HK-2 (cell line): Measurements from ENCODE around the gene COLEC12.

ENCODE experiments used
- DNase-seq: peaks from one replicate; pipeline ENCODE4 v3.0.0-alpha.2; 2018; ENCODE audit not compliant: unreplicated experiment

The COLEC12 gene

DNA sequence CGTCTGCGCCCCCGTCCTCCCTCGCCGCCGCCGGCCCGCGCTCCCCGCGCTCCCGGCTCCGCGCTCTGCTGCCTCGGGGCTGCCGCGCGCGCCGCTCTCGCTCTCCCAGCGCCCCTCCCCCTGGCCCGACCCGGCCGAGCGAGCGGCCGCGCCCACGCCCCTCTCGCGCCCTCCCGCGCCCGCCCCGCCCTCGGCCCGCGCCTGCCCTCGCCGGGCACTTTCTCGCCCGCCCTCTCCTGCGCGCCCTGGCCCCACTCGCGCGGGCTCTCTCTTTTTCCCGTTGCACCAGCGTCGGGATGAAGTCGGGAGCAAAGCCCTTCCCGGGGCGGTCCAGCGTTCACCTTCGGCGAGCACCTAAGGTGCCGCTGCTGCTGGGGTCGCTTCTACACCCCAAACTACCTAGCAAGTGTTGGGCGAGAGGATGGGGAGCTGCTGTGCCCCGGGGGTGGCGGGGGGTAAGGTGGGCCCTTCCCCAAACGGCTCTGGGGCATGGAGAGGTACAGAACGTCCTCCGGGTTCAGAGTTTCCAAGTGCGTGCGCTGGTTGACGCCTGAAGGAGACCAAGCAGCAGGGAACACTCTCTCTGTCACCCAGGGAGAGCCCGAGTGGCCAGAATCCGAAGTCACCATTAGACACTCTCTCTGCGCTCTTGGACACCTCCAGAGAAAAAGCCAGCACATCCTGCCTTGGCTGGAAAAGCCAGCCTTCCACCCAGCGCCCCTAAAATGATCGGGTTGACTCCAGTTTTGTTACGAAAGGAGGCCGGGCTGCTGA lies at the start of gene COLEC12:
Gene COLEC12 (minus strand): TSS at position 70 of the 774 bp plus-strand sequence. CDS start 187 bp downstream, outside the sequence.
- DNase-seq = no peak

DNA sequence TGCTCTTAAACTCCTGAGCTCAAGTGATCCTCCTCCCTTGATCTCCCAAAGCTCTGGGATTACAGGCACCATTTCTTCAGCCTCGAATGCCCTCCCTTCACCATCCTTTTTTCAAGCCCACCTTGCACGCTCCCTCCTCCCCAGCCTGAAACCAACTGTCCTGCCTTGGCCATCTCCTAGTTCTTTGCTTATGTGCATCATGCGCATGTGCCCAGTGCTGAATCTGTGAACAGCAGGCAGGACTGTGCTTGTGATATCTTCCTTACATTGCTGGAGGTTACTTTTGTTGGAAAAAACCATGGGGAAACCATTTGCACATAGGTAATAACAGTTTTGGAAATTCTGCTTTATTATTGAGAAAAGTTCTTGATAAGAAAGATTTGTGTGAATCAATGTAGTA lies 49.5 kb upstream of the COLEC12 start:
- no peak for DNase-seq

DNA sequence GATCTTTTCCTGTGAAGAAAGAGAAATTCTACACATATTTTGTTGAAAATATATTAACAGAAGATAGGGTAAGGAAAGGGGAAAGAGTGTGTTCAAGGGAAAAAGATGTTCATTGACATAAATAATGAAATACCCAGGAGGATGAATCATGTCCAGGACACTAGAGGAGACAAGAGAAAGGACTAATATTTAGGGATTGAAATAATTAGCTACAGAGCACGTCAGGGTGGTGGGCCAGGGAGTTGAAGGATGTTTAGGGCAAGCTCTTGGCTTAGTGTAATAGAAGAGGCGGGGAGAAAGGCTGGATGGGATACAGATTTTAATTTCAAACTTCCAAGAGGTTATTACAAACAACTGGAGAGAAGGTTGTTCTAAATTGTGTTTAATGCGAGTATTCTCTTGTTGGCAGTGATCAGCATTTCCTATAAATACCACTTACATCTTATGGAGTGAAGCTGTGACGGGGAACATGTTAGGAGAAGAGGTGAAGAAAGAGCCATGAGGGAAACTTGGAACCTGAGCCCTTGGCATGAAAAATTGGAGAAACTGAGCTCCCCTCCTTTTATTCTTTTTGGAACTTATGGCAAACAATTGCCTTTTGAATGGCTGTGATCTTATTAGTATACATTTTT lies 43.1 kb upstream of the COLEC12 start:
- DNase-seq = no peak

DNA sequence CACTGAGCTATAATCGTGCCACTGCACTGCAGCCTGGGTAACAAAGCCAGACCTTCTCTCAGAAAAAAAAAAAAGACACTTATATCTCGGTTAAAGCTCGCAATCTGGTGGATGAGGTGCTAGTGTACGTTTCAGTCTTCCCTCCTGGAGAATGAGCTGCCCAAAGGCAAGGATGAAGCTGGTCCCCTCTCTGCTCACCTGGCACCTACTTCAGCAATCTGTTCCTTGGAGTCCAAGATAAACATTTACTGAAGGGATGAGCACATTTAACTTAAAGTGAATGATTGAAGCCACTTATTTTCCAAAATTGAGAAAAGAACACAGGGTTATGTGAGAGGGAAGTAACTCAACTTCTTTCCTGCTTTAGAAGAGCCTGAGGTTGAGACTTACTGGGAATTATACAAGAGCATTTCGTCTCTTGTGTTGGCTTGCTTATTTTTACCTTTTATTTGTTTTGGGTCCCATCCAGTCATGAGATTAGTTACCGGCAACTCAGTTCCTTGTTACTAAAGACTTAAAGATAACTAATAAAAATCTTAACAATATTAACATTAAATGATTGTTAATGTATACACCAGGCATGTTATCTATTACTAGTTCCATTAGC lies 33.6 kb upstream of the COLEC12 start:
- no peak for DNase-seq

DNA sequence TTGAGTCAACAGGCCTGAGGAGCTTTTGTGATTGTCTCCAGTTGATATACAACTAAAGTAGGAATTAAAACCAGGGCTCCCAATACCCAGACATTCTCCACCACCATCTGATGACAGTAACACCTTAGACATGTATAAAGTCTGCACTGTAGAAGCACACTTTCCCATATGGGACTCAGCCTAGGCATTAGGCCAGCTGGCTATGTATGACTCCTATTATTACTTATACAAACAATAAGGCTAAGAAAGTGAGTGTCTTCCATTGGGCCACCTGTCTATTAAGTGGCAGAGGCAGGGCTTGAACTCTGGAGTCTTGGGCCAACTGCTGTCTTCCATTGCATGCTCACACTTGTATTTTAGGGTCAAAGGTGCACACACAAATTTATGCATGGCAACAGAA lies 32.1 kb upstream of the COLEC12 start:
- no peak for DNase-seq

DNA sequence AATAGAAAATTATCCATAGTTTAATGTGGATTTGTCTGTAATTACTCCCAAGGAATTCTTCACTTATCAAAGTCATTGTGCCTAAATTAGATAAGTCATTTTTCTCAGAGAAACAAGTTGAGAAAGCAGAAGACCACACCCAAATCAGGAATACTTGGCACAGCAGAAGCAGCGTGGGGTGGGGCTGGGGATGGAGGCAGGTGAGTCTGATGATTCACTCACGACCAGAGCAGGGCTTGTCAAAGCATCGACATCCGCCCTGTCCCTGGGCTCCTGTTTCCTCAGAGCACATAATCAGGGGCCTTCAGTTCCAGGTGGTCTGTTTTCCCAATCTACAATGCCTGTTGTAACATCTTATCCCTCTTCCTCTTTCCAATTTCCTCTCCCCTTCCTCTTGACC lies 31.5 kb upstream of the COLEC12 start:
- DNase-seq = no peak

DNA sequence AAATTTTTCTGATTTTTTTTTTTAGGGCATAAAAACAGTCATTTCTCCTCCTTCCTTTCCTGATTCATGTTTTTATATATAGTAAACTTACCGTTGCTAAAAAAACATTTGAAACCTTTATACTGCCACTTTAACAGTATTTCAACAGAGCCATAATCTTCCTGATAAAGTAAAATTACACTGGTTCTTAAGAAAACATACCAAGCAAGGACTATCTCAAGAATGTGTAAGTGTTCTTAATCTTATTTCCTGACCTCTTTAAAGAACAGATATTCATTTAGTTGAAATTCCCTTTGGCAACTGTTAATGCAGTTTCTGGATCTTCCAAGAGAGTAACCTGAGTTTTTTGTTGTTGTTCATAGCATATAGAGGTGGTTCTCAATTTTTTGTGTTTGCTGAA lies 26.6 kb upstream of the COLEC12 start:
- DNase-seq = no peak

DNA sequence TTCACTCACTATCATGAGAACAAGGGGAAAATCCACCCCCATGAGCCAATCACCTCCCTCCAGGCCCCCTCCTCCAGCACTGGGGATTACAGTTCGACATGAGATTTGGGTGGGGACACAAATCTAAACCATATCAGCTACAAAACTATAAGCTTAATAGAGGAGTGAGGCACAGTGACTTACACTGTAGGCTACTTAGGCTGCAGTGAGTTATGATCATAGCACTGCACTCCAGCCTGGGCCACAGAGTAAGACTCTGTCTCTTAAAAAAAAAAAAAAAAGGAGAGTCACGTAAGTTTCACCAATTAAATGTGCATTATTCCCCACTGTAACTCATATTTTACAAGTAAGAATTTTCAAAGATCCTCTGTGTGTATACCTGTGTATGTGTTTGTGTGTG lies 26.2 kb upstream of the COLEC12 start:
- DNase-seq = no peak

DNA sequence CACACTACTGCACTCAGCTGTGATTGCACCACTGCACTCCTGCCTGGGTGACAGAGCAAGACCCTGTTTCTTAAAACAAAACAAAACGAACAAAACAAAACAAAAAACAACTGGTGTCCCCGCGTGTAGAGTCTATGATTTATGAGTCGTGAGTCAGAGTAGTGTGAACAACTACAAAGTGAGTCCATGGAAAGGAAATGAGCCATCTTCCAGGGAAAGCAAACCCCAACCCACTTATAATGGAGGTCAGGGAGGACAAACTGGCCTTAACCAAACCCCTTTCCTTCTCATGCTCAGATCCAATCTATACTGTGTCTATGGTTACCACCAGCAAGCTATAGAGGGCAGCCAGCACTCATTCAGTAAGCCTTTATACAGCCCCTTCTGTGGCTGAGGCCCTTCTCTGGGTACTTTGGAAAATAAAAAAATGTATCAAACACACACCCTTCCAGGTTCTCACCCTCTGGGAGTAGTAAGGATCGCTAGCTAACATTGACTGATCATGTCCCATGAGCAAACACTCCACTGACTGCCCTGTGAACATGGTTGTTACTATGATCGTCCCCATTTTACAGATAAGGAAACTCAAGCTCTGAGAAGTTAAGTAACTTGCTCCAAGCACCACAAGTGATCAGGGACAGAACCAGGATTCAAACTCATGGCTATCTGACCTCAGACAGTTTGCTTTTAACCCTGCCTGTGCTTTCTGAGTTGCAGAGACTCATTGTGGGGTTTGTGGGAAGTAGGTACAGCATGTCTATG lies 24.7 kb upstream of the COLEC12 start:
- DNase-seq = no peak

DNA sequence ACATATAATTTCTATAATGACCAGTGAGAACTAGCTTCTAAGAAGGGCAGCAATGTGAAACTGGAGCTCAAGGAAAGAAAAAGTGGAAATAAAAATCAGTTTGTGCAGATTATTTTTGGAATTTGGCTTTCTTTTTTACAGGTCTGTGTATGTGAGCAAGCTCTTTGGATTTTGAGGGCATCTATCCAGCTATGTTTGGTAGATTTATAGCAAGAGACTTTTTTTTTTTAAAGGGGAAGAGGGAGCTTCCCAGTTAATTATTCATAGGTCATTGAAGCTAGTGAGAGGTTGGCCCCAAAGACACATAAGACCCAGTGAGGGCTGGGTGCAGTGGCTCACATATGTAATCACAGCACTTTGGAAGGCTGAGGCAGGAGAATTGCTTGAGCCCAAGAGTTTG lies 24.0 kb upstream of the COLEC12 start:
- DNase-seq = no peak

DNA sequence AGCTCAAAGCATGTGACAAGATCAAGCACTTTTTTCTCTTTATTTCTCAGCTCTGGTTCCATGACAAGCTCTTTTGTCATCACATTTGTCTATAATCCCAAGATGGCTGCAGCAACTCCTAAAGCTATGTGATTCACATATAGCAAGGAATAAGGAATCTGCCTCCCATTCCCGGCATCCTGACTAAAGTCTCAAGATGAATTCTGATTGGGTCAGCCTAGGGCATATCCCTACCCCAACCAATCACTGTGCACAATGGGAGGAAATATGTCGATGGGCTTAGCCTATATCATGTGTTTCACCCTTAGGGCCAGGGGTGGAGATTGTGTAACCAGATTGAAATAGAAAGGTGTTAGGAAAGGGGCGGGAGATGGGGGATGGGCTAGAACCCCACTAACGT lies 23.1 kb upstream of the COLEC12 start:
- DNase-seq = no peak

DNA sequence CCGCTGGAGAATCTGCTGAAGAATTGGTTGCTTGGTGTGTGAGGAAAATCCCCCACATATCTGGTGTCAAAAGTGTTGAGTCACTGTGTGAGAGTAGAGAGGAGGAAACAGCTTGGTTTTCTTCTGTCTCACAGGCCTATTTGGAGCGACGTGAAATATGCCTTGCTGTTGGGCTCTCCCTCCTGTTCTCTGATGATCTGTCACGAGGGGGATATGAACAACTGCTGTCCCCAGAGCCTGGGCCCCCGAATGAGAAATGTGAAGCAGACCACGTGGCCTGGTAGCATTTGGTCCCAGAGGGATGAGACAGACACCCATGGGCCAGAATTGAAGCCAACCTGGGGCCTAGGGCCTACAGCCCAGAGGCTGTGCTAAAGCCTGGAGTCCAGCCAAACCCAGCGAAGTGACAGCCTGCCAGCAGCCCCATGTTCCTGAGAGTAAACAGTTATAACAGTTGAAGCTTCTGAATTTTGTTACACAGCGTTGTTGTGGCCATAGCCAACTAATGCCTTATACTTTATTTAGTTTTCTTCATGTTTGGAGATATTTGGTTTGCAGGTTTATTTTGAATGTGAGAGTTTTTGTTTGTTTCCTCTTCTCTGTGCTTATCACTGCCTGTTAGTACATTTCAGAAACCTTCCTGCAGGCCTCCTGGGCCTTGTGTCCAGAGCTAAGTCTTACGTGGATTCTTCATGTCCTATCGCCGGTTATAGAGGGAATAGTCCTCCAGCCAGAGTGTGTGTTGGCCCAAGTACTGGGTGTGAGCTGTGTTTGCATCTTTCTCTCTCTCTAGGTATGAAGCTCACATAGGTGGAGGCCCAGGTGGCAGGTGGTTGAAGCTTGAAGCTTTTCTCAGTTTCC lies 18.7 kb upstream of the COLEC12 start:
- no peak for DNase-seq

DNA sequence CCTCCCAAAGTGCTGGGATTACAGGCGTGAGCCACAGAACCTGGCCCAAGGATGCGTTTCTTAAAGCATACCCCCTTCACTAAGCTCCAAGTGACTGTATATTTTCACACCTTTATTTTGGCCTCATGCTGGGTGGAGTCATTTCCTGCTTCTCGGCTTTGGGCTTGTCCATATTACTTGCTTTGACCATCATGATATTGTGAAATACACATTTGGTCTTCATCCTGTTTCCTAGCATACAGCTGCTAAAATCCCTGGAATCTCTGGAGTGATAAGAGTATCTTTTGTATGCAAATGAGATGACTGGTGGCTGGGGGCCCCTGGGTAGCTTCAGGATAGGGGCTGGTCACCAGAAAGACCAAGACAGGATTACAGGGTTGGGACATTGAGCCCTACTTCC lies 17.6 kb upstream of the COLEC12 start:
- no peak for DNase-seq

DNA sequence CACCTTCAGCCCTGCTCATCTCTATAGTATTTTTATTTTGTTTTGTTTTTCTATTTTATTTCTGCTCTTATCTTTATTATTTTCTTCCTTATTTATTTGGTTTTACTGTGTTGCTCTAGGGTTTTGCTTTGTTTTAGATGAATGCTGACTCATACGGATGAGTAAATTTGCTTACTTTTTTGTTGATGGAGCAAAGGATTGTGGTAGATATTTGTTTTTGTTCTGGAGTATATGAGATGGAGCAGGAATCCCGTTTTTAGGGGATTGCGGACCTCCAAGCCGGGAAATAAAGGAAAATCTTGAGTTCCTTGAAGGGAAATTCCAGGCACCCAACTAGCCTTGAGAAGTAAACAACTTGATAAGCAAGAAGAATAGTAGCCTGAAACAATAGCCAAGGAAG lies 15.3 kb upstream of the COLEC12 start:
- no peak for DNase-seq

DNA sequence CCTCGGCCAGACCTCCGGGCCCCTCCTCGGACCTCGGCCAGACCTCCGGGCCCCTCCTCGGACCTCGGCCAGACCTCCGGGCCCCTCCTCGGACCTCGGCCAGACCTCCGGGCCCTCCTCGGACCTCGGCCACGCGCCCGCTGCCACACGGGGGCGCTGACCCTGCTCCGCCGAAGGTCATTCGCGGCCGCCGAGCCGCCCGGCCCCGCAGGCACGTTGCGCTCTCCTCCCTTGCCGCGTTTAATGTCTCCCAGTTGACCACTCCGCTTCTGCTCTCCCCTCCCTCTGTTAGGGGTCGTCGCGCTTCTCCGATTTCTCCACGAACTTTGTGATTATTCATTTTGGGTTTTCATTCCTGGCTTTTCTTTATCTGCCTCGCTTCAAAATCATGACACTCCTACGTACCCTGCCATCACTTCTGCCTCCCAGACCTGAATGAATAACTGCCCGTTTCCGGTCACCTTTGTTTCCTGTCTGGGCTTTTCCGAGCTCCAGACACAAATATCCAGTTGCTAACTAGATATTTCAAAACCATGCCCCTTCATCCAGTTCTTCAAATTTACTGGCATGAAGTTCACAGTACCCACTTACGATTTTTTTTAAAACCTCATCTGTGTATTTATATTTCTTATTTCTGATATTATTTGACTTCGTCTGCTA lies 14.8 kb upstream of the COLEC12 start:
- no peak for DNase-seq

DNA sequence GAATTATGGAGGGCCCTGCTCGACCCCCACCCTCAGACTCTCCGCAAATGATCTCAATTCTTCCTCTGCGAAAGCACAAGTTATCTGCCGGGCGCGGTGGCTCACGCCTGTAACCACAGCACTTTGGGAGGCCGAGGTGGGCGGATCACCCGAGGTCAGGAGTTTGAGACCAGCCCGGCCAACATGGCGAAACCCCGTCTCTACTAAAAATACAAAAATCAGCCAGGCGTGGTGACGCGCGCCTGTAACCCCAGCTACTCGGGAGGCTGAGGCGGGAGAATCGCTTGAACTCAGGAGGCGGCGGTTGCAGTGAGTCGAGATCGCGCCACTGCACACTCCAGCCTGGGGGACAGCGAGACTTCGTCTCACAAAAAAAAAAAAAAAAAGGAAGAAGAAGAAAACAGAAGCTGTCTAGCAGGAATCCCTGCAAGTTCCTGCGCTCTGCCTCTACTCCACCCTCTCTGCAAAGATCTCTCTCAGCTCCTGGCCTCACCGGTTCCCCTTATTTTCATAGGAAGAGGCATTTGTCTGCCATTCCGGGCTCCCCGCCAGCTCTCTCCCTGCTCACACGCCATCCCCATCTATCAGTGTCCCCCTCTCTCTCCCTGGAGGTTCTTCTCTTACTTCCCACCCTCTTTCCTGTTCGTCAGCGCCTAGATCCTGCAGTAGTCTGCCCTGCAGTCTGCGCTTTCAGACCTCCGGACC lies 13.5 kb upstream of the COLEC12 start:
- DNase-seq = no peak

DNA sequence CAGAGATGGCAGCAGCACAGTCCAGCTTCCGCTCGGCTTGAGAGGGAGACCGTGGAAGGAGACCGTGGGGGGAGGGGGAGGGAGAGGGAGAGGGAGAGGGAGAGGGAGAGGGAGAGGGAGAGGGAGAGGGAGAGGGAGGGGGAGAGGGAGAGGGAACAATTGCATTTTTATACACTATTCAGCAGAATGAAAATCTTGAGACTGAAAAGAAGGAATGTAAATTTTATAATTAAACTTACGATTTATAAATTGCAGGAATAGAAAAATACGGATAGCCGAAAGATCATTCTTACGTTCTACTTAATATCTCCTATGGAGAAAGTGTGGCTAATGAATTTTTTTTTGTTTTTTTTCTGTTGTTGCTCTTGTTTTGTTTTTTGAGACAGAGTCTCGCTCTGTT lies 12.5 kb upstream of the COLEC12 start:
- no peak for DNase-seq

DNA sequence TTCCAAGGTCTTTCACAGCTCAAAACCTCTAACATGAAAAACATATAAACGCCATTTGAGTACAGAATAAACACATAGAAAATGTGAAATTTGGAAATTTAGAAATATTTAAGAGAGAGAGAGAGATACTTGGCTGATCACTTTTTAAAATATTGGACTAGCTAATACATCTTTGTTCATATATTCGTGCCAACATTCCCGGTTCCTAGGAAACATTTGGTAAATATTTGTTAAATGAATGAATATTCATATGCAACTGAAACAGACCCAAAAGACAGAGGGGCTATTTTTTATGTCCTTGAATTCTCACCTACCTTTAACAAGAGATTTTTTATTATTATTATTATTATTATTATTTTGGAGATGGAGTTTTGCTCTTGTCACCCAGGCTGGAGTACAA lies 8.3 kb upstream of the COLEC12 start:
- DNase-seq = no peak

DNA sequence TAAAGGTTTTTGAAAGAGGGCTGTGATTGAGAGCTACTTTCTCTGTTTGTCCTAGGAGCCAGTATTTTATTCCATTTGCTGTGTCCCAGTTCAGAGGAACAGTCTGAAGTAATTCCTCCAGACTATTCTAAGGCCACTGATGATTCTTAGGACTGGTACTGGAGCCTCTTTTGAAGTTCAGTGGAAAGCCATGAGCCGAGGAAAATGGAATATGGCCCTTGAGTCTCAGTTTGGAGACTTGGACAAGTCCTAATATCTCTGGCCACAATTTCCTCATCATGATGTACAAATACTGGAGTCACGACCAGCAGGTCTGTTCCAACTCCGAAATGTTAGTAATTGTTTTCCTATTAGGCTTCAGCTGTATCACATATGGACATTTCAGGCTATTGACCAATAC lies 7.1 kb upstream of the COLEC12 start:
- DNase-seq = no peak

DNA sequence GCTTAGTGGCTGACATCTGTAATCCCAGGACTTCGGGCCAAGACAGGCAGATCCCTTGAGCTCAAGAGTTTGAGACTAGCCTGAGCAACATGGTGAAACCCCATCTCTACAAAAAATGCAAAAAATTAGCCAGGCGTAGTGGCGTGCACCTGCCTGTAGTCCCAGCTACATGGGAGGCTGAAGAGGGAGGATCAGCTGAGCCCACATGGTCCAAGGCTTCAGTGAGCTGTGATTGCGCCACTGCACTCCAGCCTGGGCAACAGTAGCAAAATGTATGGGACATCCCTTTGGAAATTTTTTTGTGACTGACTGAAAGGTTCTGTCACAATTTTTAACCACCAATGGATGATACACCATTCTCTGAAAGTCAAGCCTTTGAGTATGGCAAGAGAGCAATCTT lies 6.3 kb upstream of the COLEC12 start:
- no peak for DNase-seq
